ENCODE measurements around the gene CYBA. TPM values are rescaled to one million over a fixed set of nuclear protein-coding genes. Genes with fewer than 3 reads are reported as not detected.

The CYBA gene
- total RNA-seq, 3 donors from 2014 or later (not counting 1 experiment from before 2014, with no cell fraction given), result 1,001 to 1,351 (median 1,051) TPM

GRCh38 chr16:88659160-88659559, 8.3 kb upstream of the CYBA start:
- ATAC-seq (no peak), DNase-seq (no peak)
- peak overlapping the region in 1 of 2 donors; percentile 66 for H3K27ac Mint-ChIP-seq
- Histone ChIP-seq H3K27ac (ENCODE audit: low read length) (no peak overlapping the region), H3K4me3 (ENCODE audit: low read length) (no peak overlapping the region), H3K4me1 (ENCODE audit: control insufficient read depth, insufficient read depth, low read length) (peaks cover 42% of the 10 kb centered on the region), H3K36me3 (ENCODE audit: control insufficient read depth, insufficient read depth, low read length) (peaks cover 28% of the 10 kb centered on the region), H3K27me3 (ENCODE audit: control insufficient read depth, insufficient read depth, low read length) (no peaks in the 10 kb centered on the region), H3K9me3 (ENCODE audit: control insufficient read depth, insufficient read depth, low read length) (no peaks in the 10 kb centered on the region)
- intact Hi-C loops (cut with micrococcal nuclease), result no loop called here
- H3K4me3 Mint-ChIP-seq, result no peak overlapping the region
- no peaks in the 10 kb centered on the region for H3K36me3 Mint-ChIP-seq
- 98% methylated on average over 25 of the region's 25 CpGs for WGBS (ENCODE audit: insufficient coverage)
- TF ChIP-seq, protein P1, sequence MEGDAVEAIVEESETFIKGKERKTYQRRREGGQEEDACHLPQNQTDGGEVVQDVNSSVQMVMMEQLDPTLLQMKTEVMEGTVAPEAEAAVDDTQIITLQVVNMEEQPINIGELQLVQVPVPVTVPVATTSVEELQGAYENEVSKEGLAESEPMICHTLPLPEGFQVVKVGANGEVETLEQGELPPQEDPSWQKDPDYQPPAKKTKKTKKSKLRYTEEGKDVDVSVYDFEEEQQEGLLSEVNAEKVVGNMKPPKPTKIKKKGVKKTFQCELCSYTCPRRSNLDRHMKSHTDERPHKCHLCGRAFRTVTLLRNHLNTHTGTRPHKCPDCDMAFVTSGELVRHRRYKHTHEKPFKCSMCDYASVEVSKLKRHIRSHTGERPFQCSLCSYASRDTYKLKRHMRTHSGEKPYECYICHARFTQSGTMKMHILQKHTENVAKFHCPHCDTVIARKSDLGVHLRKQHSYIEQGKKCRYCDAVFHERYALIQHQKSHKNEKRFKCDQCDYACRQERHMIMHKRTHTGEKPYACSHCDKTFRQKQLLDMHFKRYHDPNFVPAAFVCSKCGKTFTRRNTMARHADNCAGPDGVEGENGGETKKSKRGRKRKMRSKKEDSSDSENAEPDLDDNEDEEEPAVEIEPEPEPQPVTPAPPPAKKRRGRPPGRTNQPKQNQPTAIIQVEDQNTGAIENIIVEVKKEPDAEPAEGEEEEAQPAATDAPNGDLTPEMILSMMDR (IDR thresholded peaks at IDR 0.05), result no peak
- peaks cover 23 to 39% of the 10 kb centered on the region in 2 donors for H3K4me1 Mint-ChIP-seq
- H3K9me3 Mint-ChIP-seq, result no peaks in the 10 kb centered on the region
- no peaks in the 10 kb centered on the region for H3K27me3 Mint-ChIP-seq (ENCODE audit: low read depth in 2 of 2)

- WGBS (ENCODE audit: insufficient coverage), result 99% methylated on average over 12 of the region's 15 CpGs
- H3K4me1 Mint-ChIP-seq, result peaks cover 27 to 40% of the 10 kb centered on the region in 2 donors
These were observed 7.9 kb upstream of the CYBA start for GRCh38 chr16:88658714-88659113.

DNA sequence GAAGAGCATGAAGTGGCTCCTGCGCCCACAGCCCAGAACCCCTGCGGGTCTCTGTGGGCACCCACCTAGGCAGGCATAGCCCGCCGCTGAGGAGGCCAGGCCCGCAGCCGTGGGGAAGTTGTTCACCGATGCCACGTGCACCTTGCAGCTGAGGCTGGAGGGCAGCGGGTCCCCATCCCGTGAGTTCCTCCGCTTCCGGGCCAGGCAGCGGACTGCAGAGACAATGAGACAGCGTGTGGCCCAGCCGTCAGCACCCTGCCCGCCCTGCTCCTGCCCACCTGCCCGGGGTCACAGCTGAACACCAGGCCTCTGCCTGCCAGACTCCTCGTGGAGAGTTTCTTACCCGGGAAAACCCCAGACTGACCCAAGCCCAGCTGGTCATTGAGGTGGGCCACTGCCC, 6.5 kb upstream of the CYBA start:
- WGBS (ENCODE audit: insufficient coverage), result 95% methylated on average over 19 of the region's 19 CpGs
- Mint-ChIP-seq H3K27ac (no peak overlapping the region), H3K4me3 (no peak overlapping the region), H3K36me3 (no peaks in the 10 kb centered on the region), H3K4me1 (peaks cover 35 to 42% of the 10 kb centered on the region in 2 donors), H3K27me3 (ENCODE audit: low read depth in 2 of 2) (no peaks in the 10 kb centered on the region), H3K9me3 (no peaks in the 10 kb centered on the region)
- no peak overlapping the region for H3K27ac ChIP-seq (ENCODE audit: low read length)
- peaks cover 28% of the 10 kb centered on the region for H3K36me3 ChIP-seq (ENCODE audit: control insufficient read depth, insufficient read depth, low read length)
- no peak for ATAC-seq
- TF ChIP-seq, protein P1 (IDR thresholded peaks at IDR 0.05), result no peak
- H3K4me1 ChIP-seq (ENCODE audit: control insufficient read depth, insufficient read depth, low read length), result peaks cover 52% of the 10 kb centered on the region
- DNase-seq, result no peak
- intact Hi-C loops (cut with micrococcal nuclease), result no loop called here
- no peaks in the 10 kb centered on the region for H3K9me3 ChIP-seq (ENCODE audit: control insufficient read depth, insufficient read depth, low read length)
- no peaks in the 10 kb centered on the region for H3K27me3 ChIP-seq (ENCODE audit: control insufficient read depth, insufficient read depth, low read length)
- no peak overlapping the region for H3K4me3 ChIP-seq (ENCODE audit: low read length)

More at GRCh38 chr16:88658714-88659113, 7.9 kb upstream of the CYBA start:
- no peak overlapping the region for H3K27ac ChIP-seq (ENCODE audit: low read length)
- H3K9me3 ChIP-seq (ENCODE audit: control insufficient read depth, insufficient read depth, low read length), result no peaks in the 10 kb centered on the region
- TF ChIP-seq, protein P1 (IDR thresholded peaks at IDR 0.05), result no peak
- H3K36me3 Mint-ChIP-seq, result no peaks in the 10 kb centered on the region
- H3K27ac Mint-ChIP-seq, result peak overlapping the region in 1 of 2 donors; percentile 66
- peaks cover 42% of the 10 kb centered on the region for H3K4me1 ChIP-seq (ENCODE audit: control insufficient read depth, insufficient read depth, low read length)
- no peak overlapping the region for H3K4me3 Mint-ChIP-seq
- H3K4me3 ChIP-seq (ENCODE audit: low read length), result no peak overlapping the region
- H3K9me3 Mint-ChIP-seq, result no peaks in the 10 kb centered on the region
- no peak for ATAC-seq
- intact Hi-C loops (cut with micrococcal nuclease), result no loop called here
- H3K27me3 ChIP-seq (ENCODE audit: control insufficient read depth, insufficient read depth, low read length), result no peaks in the 10 kb centered on the region
- peaks cover 28% of the 10 kb centered on the region for H3K36me3 ChIP-seq (ENCODE audit: control insufficient read depth, insufficient read depth, low read length)
- DNase-seq, result no peak
- H3K27me3 Mint-ChIP-seq (ENCODE audit: low read depth in 2 of 2), result no peaks in the 10 kb centered on the region
